ENCODE results near the gene ZCCHC3. TPM values are rescaled to one million over a fixed set of nuclear protein-coding genes. Genes with fewer than 3 reads are reported as not detected.

Gene ZCCHC3
- polyA plus RNA-seq, 3 donors from 2014 or later, result 2.1 to 14.0 (median 6.1) TPM

DNA sequence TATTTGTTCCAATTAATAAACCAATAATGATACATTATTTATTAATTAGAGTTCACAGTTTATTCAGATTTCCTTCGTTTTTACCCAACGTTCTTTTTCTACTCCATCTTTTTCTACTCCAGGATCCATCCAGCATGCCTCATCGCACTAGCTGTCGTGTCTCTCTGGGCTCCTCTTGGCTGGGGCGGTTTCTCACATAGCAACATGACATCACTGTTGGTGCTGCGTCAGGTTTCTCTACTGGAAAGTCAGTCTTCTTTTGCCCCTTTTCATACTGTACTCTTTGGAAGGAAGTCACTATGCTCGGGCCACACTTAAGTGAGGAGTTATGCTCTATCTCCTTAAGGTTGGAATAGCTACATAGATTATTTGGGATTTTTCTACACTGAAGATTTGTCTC, 14.2 kb downstream of the ZCCHC3 start:
- Mint-ChIP-seq H3K9me3 (no peaks in the 10 kb centered on the region), H3K4me3 (peak overlapping the region in 4 of 5 donors; percentile 44 to 51 (median 50)), H3K4me1 (peaks cover 15 to 23% of the 10 kb centered on the region in 2 donors), H3K27ac (no peak overlapping the region), H3K36me3 (peaks cover 0 to 7% (median 0%) of the 10 kb centered on the region in 3 donors), H3K27me3 (ENCODE audit: low read depth in 3 of 3) (peaks cover 3 to 6% (median 5%) of the 10 kb centered on the region in 3 donors)
- DNase-seq, result no peak

DNA sequence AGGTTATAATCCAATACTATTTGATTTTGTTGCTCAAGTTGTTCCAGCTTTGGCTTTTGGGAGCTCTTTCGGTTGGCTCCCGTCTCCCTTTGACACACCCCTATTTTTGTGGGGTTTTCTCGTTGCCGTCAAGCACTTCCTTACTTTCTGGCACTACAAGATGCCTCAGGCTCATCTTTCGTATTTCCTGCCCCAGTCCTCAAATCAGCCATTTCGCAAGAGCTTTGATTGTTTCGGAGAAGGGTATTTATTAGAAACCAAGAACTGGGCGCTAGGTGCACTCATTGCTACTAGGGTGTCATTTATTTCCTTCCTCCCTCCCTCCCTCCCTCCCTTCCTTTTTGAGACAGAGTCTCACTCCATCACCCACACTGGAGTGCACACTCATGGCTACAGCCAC, 14.7 kb downstream of the ZCCHC3 start:
- Mint-ChIP-seq H3K4me1 (peaks cover 15 to 23% of the 10 kb centered on the region in 2 donors), H3K27me3 (ENCODE audit: low read depth in 3 of 3) (peaks cover 3 to 6% (median 5%) of the 10 kb centered on the region in 3 donors), H3K27ac (no peak overlapping the region), H3K4me3 (no peak overlapping the region), H3K36me3 (peaks cover 0 to 5% (median 0%) of the 10 kb centered on the region in 3 donors), H3K9me3 (no peaks in the 10 kb centered on the region)
- no peak for DNase-seq

DNA sequence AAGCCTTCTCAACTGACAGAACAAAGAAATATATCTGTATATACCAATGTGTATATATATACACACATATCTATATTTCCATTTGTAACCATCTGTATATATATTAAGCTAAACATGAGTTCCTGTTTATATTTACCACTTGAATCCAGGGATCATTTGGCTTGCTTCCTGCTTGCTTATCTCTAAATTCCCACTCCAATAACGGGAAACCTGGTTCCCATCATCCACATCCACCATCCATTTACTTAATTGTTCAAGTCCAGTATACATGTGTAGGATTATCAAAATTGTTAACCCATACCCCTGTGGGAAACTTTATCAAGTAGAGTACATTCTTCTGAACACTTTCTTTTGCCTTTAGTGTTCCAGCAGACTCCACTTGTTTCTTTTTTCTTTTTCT, 15.5 kb downstream of the ZCCHC3 start:
- Mint-ChIP-seq H3K27me3 (ENCODE audit: low read depth in 3 of 3) (peaks cover 3 to 5% (median 5%) of the 10 kb centered on the region in 3 donors), H3K9me3 (no peaks in the 10 kb centered on the region), H3K27ac (no peak overlapping the region), H3K4me1 (peaks cover 15 to 23% of the 10 kb centered on the region in 2 donors), H3K4me3 (no peak overlapping the region), H3K36me3 (peaks cover 0 to 5% (median 0%) of the 10 kb centered on the region in 3 donors)
- DNase-seq, result no peak

DNA sequence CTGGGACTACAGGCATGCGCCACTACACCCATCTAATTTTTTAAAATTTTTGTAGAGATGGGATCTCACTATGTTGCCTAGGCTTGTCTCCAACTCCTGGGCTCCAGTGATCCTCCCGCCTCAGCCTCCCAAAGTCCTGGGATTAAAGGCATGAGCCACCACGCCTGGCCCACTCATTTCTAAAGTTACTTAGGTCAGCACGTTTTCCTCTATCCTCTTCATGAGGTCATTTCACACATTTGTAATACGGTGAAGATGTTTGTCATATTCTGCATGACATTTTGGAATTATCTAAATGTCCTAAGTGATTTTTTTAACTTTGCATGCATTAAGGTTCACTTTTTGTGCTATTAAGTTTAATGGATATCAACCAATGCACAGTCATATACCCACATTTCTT, 16.0 kb downstream of the ZCCHC3 start:
- Mint-ChIP-seq H3K27me3 (ENCODE audit: low read depth in 3 of 3) (peaks cover 5 to 6% (median 5%) of the 10 kb centered on the region in 3 donors), H3K36me3 (peaks cover 0 to 5% (median 0%) of the 10 kb centered on the region in 3 donors), H3K9me3 (no peaks in the 10 kb centered on the region), H3K27ac (no peak overlapping the region), H3K4me1 (peaks cover 15 to 23% of the 10 kb centered on the region in 2 donors), H3K4me3 (no peak overlapping the region)
- DNase-seq, result no peak

DNA sequence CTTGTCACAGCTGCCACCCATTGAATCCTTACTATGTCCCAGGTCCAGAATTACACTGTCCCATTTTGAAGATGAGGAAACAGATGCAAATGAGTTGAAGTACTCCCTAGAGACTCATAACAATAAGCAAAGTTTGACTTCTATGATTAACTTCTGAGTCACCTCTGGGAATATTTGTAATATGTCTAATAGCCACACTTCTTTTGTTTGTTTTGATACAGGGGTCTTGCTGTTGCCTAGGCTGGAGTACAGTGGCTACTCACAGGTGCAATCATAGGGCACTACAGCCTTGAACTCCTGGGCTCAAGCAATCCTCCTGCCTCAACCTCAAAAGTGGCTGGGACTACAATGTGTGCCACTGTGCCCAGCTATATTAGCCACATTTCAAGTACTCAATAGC, 16.6 kb downstream of the ZCCHC3 start:
- Mint-ChIP-seq H3K27me3 (ENCODE audit: low read depth in 3 of 3) (peaks cover 5 to 6% (median 5%) of the 10 kb centered on the region in 3 donors), H3K4me3 (no peak overlapping the region), H3K4me1 (peaks cover 15 to 23% of the 10 kb centered on the region in 2 donors), H3K27ac (no peak overlapping the region), H3K36me3 (peaks cover 0 to 5% (median 0%) of the 10 kb centered on the region in 3 donors), H3K9me3 (no peaks in the 10 kb centered on the region)
- no peak for DNase-seq

GRCh38 chr20:316316-317068, 19.1 kb downstream of the ZCCHC3 start:
- Mint-ChIP-seq H3K4me3 (no peak overlapping the region), H3K9me3 (no peaks in the 10 kb centered on the region), H3K27ac (no peak overlapping the region), H3K4me1 (peaks cover 2 to 4% of the 10 kb centered on the region in 2 donors), H3K27me3 (ENCODE audit: low read depth in 3 of 3) (peaks cover 0 to 8% (median 2%) of the 10 kb centered on the region in 3 donors), H3K36me3 (peaks cover 0 to 9% (median 0%) of the 10 kb centered on the region in 3 donors)
- DNase-seq, result no peak

GRCh38 chr20:324177-325044, 27.0 kb downstream of the ZCCHC3 start:
- peak; percentile 86 to 87 (median 86) for DNase-seq
- no peaks in the 10 kb centered on the region for H3K9me3 Mint-ChIP-seq
- peaks cover 0 to 6% (median 0%) of the 10 kb centered on the region in 3 donors for H3K36me3 Mint-ChIP-seq
- peaks cover 2 to 17% (median 3%) of the 10 kb centered on the region in 3 donors for H3K27me3 Mint-ChIP-seq (ENCODE audit: low read depth in 3 of 3)
- peak overlapping the region; percentile 82 to 94 (median 91) for H3K27ac Mint-ChIP-seq
- H3K4me1 Mint-ChIP-seq, result peaks cover 15 to 21% of the 10 kb centered on the region in 2 donors
- H3K4me3 Mint-ChIP-seq, result peak overlapping the region; percentile 87 to 93 (median 92)

DNA sequence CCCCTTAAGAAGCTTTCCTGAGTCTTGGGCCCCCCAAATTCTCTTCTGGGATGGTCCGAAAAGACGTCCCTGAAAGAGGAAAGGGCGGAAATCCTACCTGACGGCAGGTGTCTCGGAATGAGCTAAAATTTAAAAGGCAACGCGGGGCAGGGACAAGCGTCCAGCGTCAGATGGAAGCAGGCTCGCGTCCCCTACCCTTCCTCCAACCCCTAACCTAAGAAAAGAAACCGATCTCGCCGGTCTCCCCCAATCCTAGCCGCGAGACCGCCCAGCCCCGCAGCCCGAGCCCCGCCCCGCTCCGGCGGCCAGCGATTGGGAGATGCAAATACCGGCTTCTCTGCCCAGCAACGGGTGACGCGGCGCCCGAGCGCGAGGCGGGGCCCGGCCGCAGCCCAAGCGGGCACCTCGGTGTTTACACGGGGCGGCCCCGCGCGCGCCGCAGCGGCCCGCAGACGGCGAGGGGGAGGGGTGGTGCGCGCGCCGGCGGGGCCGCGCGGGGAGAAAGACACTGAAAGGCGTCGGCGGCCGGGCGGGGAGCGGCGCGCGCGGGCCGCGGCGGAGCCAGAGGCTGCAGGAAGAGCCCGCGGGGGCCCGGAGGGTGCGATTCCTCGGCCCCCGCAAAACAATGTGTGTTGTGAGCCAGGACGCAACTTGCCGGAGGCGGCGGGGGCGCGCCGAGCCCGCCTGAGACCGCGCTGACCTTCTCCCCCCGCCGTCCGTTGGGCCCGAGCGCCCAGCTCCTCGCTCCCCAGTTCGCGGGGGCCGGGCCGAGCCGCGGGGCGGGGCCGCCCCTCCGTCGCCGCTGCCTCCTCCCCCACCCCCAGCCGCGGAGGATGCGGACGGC, 27.9 kb downstream of the ZCCHC3 start, which contains the start of gene SOX12:
TSS of gene SOX12 (plus strand) at position 508 of the 844 bp plus-strand sequence. CDS start 373 bp downstream, outside the sequence.
- H3K27me3 Mint-ChIP-seq (ENCODE audit: low read depth in 3 of 3), result peaks cover 2 to 16% (median 3%) of the 10 kb centered on the region in 3 donors
- peak; percentile 93 to 95 (median 94) for DNase-seq
- H3K9me3 Mint-ChIP-seq, result no peaks in the 10 kb centered on the region
- peak within 1 kb of the TSS; percentile 82 to 94 (median 91) for H3K27ac Mint-ChIP-seq
- peaks cover 0 to 6% (median 0%) of the 10 kb centered on the region in 3 donors for H3K36me3 Mint-ChIP-seq
- H3K4me1 Mint-ChIP-seq, result peaks cover 18 to 22% of the 10 kb centered on the region in 2 donors
- H3K4me3 Mint-ChIP-seq, result peak within 1 kb of the TSS; percentile 87 to 93 (median 92)

DNA sequence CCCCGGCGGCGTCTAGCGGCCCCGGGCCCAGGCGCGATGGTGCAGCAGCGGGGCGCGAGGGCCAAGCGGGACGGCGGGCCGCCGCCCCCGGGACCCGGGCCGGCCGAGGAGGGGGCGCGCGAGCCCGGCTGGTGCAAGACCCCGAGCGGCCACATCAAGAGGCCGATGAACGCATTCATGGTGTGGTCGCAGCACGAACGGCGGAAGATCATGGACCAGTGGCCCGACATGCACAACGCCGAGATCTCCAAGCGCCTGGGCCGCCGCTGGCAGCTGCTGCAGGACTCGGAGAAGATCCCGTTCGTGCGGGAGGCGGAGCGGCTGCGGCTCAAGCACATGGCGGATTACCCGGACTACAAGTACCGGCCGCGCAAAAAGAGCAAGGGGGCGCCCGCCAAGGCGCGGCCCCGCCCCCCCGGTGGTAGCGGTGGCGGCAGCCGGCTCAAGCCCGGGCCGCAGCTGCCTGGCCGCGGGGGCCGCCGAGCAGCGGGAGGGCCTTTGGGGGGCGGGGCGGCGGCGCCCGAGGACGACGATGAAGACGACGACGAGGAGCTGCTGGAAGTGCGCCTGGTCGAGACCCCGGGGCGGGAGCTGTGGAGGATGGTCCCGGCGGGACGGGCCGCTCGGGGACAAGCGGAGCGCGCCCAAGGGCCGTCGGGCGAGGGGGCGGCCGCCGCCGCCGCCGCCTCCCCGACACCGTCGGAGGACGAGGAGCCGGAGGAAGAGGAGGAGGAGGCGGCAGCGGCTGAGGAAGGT, 28.7 kb downstream of the ZCCHC3 start:
- H3K27ac Mint-ChIP-seq, result peak overlapping the region in 1 of 6 donors; percentile 59
- H3K27me3 Mint-ChIP-seq (ENCODE audit: low read depth in 3 of 3), result peaks cover 2 to 11% (median 3%) of the 10 kb centered on the region in 3 donors
- H3K36me3 Mint-ChIP-seq, result peaks cover 0 to 6% (median 0%) of the 10 kb centered on the region in 3 donors
- peak overlapping the region; percentile 68 to 80 (median 77) for H3K4me3 Mint-ChIP-seq
- H3K4me1 Mint-ChIP-seq, result peaks cover 22 to 25% of the 10 kb centered on the region in 2 donors
- H3K9me3 Mint-ChIP-seq, result no peaks in the 10 kb centered on the region
- peak; percentile 41 to 51 (median 43) for DNase-seq

DNA sequence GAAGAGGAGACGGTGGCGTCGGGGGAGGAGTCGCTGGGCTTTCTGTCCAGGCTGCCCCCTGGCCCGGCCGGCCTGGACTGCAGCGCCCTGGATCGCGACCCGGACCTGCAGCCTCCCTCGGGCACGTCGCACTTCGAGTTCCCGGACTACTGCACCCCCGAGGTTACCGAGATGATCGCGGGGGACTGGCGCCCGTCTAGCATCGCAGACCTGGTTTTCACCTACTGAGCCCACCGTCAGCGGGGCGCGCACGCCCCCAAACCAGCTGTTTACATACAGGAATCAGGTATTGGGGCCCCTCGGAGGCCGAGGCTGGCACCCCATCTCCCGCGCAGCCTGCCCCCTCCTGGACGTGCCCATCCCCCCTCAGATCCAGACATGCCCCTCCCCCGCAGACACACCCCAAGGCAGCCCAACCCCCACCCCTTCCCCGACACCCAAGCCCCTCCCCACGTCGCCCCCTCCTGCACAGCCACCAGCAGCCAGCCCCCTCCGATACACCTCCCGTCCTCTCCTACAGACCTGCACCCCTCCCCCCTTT, 29.3 kb downstream of the ZCCHC3 start:
- Mint-ChIP-seq H3K4me3 (peak overlapping the region; percentile 49 to 71 (median 66)), H3K4me1 (peaks cover 22 to 25% of the 10 kb centered on the region in 2 donors), H3K27me3 (ENCODE audit: low read depth in 3 of 3) (peaks cover 2 to 11% (median 3%) of the 10 kb centered on the region in 3 donors), H3K36me3 (no peaks in the 10 kb centered on the region), H3K27ac (peak overlapping the region in 1 of 6 donors; percentile 26), H3K9me3 (no peaks in the 10 kb centered on the region)
- no peak for DNase-seq

GRCh38 chr20:327186-328026, 30.0 kb downstream of the ZCCHC3 start:
- Mint-ChIP-seq H3K27me3 (ENCODE audit: low read depth in 3 of 3) (peaks cover 2 to 11% (median 3%) of the 10 kb centered on the region in 3 donors), H3K9me3 (no peaks in the 10 kb centered on the region), H3K4me3 (peak overlapping the region in 4 of 5 donors; percentile 40 to 71 (median 54)), H3K27ac (peak overlapping the region in 1 of 6 donors; percentile 51), H3K4me1 (peaks cover 22 to 25% of the 10 kb centered on the region in 2 donors), H3K36me3 (no peaks in the 10 kb centered on the region)
- peak; percentile 52 to 54 (median 54) for DNase-seq
